ENCODE results near the gene OR4D5. TPM values are rescaled to one million over a fixed set of nuclear protein-coding genes. Genes with fewer than 3 reads are reported as not detected.

Gene OR4D5
- total RNA-seq, 2 donors from 2014 or later, result 0.45 to 1.2 TPM

GRCh38 chr11:123979311-123979710 is 39.9 kb downstream of the OR4D5 start:
- H3K27me3 ChIP-seq, result no peaks in the 10 kb centered on the region
- no peak for DNase-seq
- H3K4me1 ChIP-seq, result no peaks in the 10 kb centered on the region
- TF ChIP-seq, protein P1, sequence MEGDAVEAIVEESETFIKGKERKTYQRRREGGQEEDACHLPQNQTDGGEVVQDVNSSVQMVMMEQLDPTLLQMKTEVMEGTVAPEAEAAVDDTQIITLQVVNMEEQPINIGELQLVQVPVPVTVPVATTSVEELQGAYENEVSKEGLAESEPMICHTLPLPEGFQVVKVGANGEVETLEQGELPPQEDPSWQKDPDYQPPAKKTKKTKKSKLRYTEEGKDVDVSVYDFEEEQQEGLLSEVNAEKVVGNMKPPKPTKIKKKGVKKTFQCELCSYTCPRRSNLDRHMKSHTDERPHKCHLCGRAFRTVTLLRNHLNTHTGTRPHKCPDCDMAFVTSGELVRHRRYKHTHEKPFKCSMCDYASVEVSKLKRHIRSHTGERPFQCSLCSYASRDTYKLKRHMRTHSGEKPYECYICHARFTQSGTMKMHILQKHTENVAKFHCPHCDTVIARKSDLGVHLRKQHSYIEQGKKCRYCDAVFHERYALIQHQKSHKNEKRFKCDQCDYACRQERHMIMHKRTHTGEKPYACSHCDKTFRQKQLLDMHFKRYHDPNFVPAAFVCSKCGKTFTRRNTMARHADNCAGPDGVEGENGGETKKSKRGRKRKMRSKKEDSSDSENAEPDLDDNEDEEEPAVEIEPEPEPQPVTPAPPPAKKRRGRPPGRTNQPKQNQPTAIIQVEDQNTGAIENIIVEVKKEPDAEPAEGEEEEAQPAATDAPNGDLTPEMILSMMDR (IDR thresholded peaks at IDR 0.05), result no peak
- intact Hi-C loops (cut with DNase I), result no loop called here
- H3K27ac ChIP-seq, result no peak overlapping the region
- no peaks in the 10 kb centered on the region for H3K9me3 ChIP-seq
- no peaks in the 10 kb centered on the region for H3K36me3 ChIP-seq
- no peak overlapping the region for H3K4me3 ChIP-seq
- no peak overlapping the region for H3K9ac ChIP-seq (ENCODE audit: low read depth in 2 of 2, low read length in 2 of 2)

Other genes with a start within 250 kb of the OR4D5 start
- gene ZNF202, start 198.0 kb upstream of the OR4D5 start, total RNA-seq, result 1 to 10 TPM; 7.4 to 8.5 TPM
- gene OR6X1, start 185.1 kb upstream of the OR4D5 start, total RNA-seq, result not detected
- gene OR6M1, start 133.3 kb upstream of the OR4D5 start, total RNA-seq, result not detected
- not detected for gene TMEM225, start 53.9 kb upstream of the OR4D5 start, total RNA-seq
- gene OR8D4, start 37.5 kb upstream of the OR4D5 start, total RNA-seq, result 1 to 10 TPM in 1 of 2 donors, under 1 TPM in 1; 0.64 to 1.3 TPM
- gene OR6T1, start 4.2 kb downstream of the OR4D5 start, total RNA-seq, result not detected
- gene OR10S1, start 38.2 kb downstream of the OR4D5 start, total RNA-seq, result not detected
- not detected for gene OR10G6, start 55.5 kb downstream of the OR4D5 start, total RNA-seq
- gene OR10G4, start 73.4 kb downstream of the OR4D5 start, total RNA-seq, result under 1 TPM; 0.12 to 0.69 TPM
- gene OR10G9, start 83.4 kb downstream of the OR4D5 start, total RNA-seq, result under 1 TPM in 1 of 2 donors, not detected in 1; 0.32 TPM
- under 1 TPM in 1 of 2 donors, not detected in 1; 0.32 TPM for gene OR10G8, start 87.2 kb downstream of the OR4D5 start, total RNA-seq
- gene OR10G7, start 101.7 kb downstream of the OR4D5 start, total RNA-seq, result not detected
- 10 to 100 TPM; 38.0 to 62.5 TPM for gene VWA5A, start 175.8 kb downstream of the OR4D5 start, total RNA-seq
- gene OR10D3, start 243.7 kb downstream of the OR4D5 start, total RNA-seq, result not detected

Measured in colonic mucosa (tissue), 4 donors.